Measurements from ENCODE around the gene SLC25A29.

GRCh38 chr14:100340423-100340813 is 34.2 kb upstream of the SLC25A29 start:
- no peak for TF ChIP-seq ZNF121 (CRISPR knock-in tag; IDR thresholded peaks at IDR 0.05)
- no peak for TF ChIP-seq CTCF (IDR thresholded peaks at IDR 0.05)
- no peak for TF ChIP-seq CREB1 (CRISPR knock-in tag; IDR thresholded peaks at IDR 0.05)
- TF ChIP-seq TCF7 (CRISPR knock-in tag; IDR thresholded peaks at IDR 0.05; ENCODE audit: low read depth) = no peak
- TF ChIP-seq ZBTB43 (CRISPR knock-in tag; IDR thresholded peaks at IDR 0.05) = no peak
- no peak for TF ChIP-seq GABPB1 (CRISPR knock-in tag; IDR thresholded peaks at IDR 0.05)
- no peak for TF ChIP-seq ATF3 (CRISPR knock-in tag; conservative IDR thresholded peaks at IDR 0.05)
